KOPT-K1 (cell line): ENCODE results near the gene UBTD1.

Experiments
- H3K27ac ChIP-seq: fragments of 200-600 bp; sonication (generic); 2 replicates; pipeline ENCODE4 v1.5.1; 2016; ENCODE audit warnings: antibody characterized with exemption, mild to moderate bottlenecking, low read depth, low read length; ENCODE audit not compliant: poor library complexity, severe bottlenecking
- H3K36me3 ChIP-seq: fragments of 200-600 bp; sonication (generic); 2 replicates; pipeline ENCODE4 v1.5.1; 2017; ENCODE audit warnings: antibody characterized with exemption, mild to moderate bottlenecking, low read length, moderate library complexity; ENCODE audit not compliant: insufficient read depth
- H3K9me3 ChIP-seq: fragments of 200-600 bp; sonication (generic); 2 replicates; pipeline ENCODE4 v1.5.1; 2017; ENCODE audit warnings: antibody characterized with exemption, low read length, mild to moderate bottlenecking; ENCODE audit not compliant: insufficient read depth, poor library complexity, severe bottlenecking

The UBTD1 gene

DNA sequence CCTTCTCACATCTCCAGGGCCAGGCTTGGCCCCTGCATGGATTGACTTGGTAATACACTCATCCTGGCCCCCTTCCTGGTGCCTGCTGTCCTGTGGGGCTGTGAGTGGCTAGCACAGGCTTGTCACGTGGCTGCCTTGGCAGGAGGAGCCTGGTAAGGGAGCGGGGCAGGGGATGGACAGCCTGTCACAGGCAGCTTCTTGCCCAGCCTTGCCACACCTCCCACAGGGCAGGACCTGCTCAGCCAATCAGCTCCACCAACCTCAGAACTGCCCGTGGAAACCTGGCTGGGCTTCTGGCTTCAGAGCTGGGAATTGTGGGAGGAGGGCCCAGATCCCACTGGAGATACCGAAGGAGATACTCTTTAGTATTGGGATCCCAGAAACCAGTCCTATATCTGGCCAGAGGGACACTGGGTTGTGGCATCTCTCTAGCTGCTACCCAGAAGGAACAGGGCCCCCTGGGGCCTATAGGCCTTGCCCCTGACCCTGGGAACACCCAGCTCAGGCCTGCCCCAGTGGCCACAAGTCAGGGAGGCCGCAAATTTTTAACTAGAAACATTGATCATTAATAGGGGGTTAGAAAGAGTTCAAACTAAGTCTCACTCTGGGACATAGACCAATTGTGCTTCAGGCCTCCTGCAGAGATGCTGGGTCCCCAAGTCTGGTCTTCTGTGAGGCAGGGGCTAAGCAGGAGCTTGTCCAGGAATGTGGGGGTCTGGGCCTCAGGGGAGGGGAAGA lies 85.5 kb downstream of the UBTD1 start, which contains the start of gene HOGA1:
HOGA1 (plus strand) TSS at position 330 of the 738 bp plus-strand sequence; CDS start at position 645, 315 bp downstream.
- H3K27ac ChIP-seq: no peak within 1 kb of the TSS

DNA sequence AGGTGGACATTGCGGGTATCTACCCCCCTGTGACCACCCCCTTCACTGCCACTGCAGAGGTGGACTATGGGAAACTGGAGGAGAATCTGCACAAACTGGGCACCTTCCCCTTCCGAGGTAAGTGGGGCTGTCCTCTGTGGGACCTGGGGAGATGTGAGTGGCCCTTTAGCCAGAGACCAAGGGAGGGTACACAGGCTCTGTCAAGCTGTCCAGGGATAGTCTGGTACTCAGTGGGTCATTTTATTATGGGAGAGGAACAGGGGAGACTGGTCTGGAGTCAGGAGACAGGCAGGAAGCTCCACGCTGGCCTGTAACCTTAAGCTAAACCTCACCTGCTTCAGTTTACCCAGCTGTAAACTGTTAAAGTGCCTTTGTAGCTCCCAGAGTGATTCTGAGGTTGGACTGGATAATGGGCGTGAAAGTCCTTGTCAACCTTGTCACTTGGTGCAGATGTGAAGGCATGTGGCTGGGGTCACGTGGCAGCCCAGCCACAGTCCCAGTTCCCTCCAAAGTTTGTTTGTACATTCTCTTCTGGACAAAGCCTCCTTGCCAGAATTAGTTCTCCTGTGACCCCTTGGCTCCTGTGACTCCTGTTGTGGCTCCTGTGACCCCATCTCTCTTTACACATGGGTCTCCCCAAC lies 86.2 kb downstream of the UBTD1 start:
- no peak overlapping the region for H3K27ac ChIP-seq
- no peaks in the 10 kb centered on the region for H3K9me3 ChIP-seq
- no peaks in the 10 kb centered on the region for H3K36me3 ChIP-seq

More for the DNA sequence above, 85.5 kb downstream of the UBTD1 start, which contains the start of gene HOGA1:
- no peaks in the 10 kb centered on the region for H3K9me3 ChIP-seq
- no peaks in the 10 kb centered on the region for H3K36me3 ChIP-seq

- no peak overlapping the region for H3K27ac ChIP-seq
- H3K9me3 ChIP-seq: no peaks in the 10 kb centered on the region
- H3K36me3 ChIP-seq: no peaks in the 10 kb centered on the region
Observed at GRCh38 chr10:97585439-97585811, 86.7 kb downstream of the UBTD1 start.

- Histone ChIP-seq H3K36me3 (no peaks in the 10 kb centered on the region), H3K27ac (no peak overlapping the region), H3K9me3 (no peaks in the 10 kb centered on the region)
Observed at GRCh38 chr10:97587183-97587582, 88.5 kb downstream of the UBTD1 start.

- Histone ChIP-seq H3K27ac (peak within 1 kb of the TSS; percentile 34), H3K36me3 (no peaks in the 10 kb centered on the region), H3K9me3 (no peaks in the 10 kb centered on the region)
Observed at GRCh38 chr10:97589479-97589878, 90.8 kb downstream of the UBTD1 start, which contains the start of gene C10orf62. C10orf62 (plus strand) TSS chr10:97589721; CDS start chr10:97589898, 177 bp downstream.

GRCh38 chr10:97590082-97590747 lies 91.5 kb downstream of the UBTD1 start:
- no peaks in the 10 kb centered on the region for H3K9me3 ChIP-seq
- H3K27ac ChIP-seq: peak overlapping the region; percentile 34
- H3K36me3 ChIP-seq: no peaks in the 10 kb centered on the region

- no peaks in the 10 kb centered on the region for H3K9me3 ChIP-seq
- H3K36me3 ChIP-seq: no peaks in the 10 kb centered on the region
- H3K27ac ChIP-seq: peak overlapping the region; percentile 34
Observed at GRCh38 chr10:97590748-97591495, 92.2 kb downstream of the UBTD1 start.

DNA sequence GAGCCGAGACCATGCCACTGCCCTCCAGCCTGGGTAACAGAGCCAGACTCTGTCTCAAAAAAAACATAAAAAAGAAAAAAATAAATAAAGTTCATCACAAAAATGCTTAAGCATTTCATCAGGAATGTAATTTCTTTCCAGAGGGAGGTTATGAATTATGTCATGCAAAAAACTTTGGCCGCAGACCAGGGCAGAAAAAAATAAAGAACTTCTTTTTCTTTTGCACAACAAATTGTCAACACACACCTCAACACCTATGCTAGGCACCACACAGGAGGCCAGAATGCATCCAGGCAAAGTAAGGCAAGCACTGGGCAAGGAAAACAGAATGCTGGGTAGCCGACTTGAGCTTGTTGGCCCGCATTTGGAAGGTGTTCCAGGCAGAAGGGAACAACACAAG lies 94.7 kb downstream of the UBTD1 start:
- no peak overlapping the region for H3K27ac ChIP-seq
- no peaks in the 10 kb centered on the region for H3K36me3 ChIP-seq
- H3K9me3 ChIP-seq: no peaks in the 10 kb centered on the region

- H3K9me3 ChIP-seq: no peaks in the 10 kb centered on the region
- no peaks in the 10 kb centered on the region for H3K36me3 ChIP-seq
- no peak overlapping the region for H3K27ac ChIP-seq
Observed at GRCh38 chr10:97596101-97597082, 97.7 kb downstream of the UBTD1 start.

GRCh38 chr10:97597778-97598177 lies 99.1 kb downstream of the UBTD1 start:
- Histone ChIP-seq H3K9me3 (no peaks in the 10 kb centered on the region), H3K27ac (no peak overlapping the region), H3K36me3 (no peaks in the 10 kb centered on the region)

- H3K9me3 ChIP-seq: no peaks in the 10 kb centered on the region
- H3K27ac ChIP-seq: no peak overlapping the region
- no peaks in the 10 kb centered on the region for H3K36me3 ChIP-seq
Observed at GRCh38 chr10:97598407-97599271, 99.9 kb downstream of the UBTD1 start.

GRCh38 chr10:97599272-97599619 lies 100.5 kb downstream of the UBTD1 start:
- Histone ChIP-seq H3K9me3 (no peaks in the 10 kb centered on the region), H3K27ac (no peak overlapping the region), H3K36me3 (no peaks in the 10 kb centered on the region)

GRCh38 chr10:97600616-97601015 lies 101.9 kb downstream of the UBTD1 start:
- Histone ChIP-seq H3K9me3 (no peaks in the 10 kb centered on the region), H3K36me3 (no peaks in the 10 kb centered on the region), H3K27ac (no peak overlapping the region)
